ENCODE results near the gene TRIM71.
"Not testable (repeated sequence)": the region's sequence is repeated elsewhere in the genome, so short reads cannot be mapped to it uniquely, and the experiment has no call there.

Gene TRIM71

DNA sequence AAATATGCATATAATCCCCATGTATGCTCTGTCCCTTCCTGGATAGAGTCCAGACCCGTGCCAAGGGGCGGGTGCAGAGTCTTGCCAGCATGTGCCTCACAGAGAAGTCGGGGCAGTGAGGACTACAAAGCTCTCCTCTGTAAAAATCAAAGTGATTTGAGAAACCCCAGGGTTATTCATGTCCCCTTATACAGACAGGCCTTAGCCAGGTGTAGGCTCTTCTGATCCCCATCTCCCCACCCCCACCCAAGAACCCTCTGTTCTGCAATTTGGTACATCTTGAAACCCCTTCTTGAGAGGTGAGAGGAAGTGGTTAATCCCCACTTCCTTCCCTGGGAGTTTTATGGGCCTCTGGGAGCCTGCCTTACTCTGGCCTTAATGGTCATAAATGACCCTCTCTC lies 24.7 kb downstream of the TRIM71 start:
- FAIRE-seq (no peak), DNase-seq (ENCODE audit: low spot score) (no peak)

DNA sequence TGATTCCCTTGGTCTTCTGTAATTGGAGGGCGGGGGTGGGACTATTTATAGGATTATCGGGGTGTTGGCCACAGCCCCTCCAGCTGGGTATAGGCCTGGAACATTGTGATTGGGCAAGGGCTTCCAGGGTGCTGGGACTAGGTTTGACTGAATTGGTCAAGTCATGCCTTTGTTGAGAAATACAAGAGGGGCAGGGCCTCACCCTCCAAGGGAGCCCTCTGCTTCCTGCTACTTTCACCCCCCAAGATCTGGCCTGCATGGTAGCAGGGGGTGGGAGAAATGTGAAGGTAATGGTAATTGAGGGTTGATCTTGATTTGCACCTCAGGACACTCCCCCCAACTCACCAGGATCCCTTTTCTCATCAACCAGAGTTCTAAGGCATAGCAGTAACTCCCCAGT lies 25.2 kb downstream of the TRIM71 start:
- FAIRE-seq (no peak), DNase-seq (ENCODE audit: low spot score) (no peak)

DNA sequence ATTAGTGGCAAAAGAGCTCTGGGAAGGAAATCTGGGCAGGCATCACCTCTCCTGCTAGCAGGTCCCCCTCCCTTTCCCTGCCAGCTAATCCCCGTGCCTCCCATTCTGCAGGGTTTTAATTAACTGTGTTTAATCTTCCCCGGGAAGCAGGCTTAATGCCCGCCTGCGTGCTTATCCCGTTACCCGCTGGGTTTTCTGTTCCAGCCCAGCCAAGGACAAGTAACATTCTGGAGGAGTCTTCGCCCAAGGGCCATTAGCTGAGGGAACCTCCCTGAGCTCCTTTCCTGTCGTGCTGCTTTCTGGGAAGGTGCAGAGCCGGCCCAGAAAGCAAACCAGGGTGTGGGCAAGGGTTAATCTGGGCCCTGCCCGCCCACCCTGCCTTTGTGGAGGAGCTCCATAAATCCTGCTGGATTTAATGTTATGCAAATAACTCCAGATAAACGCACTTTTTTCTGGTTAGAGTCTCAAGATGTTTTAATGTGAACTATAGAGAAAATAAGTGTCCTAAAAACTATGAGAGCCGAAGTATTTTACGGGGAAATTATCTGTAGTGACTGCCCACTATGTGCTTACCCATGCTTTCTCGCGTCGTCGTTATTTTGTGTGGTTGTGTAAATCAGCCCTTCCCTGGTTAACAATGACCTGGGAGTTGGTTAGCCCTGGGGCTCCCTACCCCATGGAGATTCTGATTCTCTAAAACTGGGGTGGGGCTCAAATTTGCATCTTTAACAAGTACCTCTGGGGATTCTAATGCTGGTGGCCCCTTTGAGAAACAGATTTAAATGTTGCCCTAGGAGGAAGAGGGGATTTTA lies 25.9 kb downstream of the TRIM71 start:
- DNase-seq (ENCODE audit: low spot score) (no peak), FAIRE-seq (no peak)

DNA sequence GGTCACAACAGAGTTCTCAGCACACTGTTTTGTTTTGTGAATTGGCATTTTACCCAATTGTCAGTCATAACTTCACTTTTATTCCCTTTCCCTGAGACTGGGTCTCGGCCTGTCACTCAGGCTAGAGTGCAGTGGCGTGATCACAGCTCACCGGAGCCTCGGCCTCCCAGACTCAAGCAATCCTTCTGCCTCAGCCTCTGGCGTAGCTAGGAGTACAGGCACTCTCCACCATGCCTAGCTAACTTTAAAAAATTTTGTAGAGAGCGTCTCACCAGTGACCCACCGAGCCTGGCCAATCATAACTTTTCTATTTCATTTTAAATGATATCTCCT lies 26.5 kb downstream of the TRIM71 start:
- no peak for FAIRE-seq
- DNase-seq (ENCODE audit: low spot score) = no peak

DNA sequence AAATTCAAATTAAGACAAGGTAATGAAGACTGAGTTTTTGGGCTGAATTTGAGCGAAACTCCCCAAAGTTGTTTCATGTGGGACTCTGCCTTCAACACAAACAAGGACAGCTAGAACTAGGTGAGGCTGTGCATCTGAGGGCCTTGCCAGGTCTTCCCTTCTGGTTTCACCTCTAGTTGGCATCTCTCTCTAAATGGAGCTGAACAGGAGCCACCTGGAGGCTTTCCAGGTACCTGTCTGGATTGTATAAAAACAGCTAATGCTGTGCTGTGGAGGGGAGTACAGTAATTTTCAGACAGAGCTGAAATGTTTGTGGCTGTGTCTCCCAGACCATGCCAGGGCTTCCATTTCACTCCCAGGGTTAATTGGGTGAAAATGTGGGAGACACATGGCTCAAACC lies 27.1 kb downstream of the TRIM71 start:
- no peak for DNase-seq (ENCODE audit: low spot score)
- FAIRE-seq = no peak

DNA sequence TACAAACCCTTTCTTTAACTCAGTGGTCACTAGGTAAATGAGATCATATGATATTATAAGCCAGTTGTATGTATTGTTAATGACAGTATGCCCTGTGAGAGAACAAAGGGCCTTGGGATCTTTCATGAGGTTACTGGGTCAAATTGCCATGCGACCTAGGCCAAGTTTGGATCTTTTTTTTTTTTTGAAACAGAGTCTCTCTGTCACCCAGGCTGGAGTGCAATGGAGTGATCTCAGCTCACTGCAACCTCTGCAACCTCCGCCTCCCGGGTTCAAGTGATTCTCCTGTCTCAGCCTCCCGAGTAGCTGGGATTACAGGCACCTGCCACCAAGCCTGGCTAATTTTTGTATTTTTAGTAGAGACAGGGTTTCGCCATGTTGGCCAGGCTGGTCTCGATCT lies 27.7 kb downstream of the TRIM71 start:
- FAIRE-seq; DNase-seq (ENCODE audit: low spot score): not testable (repeated sequence)

DNA sequence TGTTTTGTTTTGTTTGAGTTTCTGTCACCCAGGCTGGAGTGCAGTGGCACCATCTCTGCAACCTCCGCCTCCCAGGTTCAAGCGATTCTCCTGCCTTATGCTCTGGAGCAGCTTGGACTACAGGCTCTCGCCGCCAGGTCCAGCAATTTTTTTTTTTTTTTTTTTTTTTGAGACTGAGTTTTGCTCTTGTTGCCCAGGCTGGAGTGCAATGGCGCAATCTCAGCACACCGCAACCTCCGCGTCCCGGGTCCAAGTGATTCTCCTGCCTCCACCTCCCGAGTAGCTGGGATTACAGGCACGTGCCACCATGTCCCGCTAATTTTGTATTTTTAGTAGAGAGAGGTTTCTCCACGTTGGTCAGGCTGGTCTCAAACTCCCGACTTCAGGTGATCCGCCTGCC lies 29.2 kb downstream of the TRIM71 start:
- DNase-seq (ENCODE audit: low spot score); FAIRE-seq: not testable (repeated sequence)

DNA sequence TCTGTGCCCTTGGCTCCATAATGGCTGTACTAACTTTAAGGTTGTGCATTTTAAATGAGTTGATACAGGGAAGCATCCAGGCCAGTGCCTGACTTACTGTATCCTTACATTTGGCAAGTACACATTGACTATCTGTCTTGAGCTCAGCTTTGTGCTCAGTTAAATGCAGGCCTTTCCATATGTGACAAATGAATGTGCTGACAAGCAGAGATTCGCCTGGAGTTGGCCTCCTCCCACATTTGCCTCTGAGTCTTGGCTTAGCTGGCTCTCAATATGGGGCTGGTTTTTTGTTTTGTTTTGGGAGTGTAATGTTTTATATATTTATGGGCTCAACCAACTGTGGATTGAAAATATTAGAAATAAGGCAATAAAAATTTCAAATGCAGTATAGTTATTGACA lies 29.7 kb downstream of the TRIM71 start:
- FAIRE-seq (no peak), DNase-seq (ENCODE audit: low spot score) (no peak)

DNA sequence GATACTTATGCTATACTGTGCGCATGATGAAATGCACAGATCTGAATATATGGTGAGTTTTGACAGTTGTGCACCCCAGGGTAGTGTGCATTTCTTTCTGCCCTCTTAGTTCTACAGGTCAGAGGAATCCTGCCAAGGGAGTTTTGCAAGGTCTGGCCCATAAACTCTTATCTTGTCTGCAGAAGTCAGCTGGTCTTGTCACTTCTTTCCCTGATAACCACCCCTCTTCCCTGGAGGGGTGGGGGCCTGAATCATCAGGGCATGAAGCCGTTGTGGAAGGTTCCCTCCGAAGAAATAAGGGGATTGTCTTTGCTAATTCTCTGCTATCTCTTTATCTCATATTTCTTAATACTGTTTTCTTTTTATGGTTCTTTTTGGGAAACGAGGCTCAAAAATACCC lies 30.4 kb downstream of the TRIM71 start:
- no peak for DNase-seq (ENCODE audit: low spot score)
- no peak for FAIRE-seq

DNA sequence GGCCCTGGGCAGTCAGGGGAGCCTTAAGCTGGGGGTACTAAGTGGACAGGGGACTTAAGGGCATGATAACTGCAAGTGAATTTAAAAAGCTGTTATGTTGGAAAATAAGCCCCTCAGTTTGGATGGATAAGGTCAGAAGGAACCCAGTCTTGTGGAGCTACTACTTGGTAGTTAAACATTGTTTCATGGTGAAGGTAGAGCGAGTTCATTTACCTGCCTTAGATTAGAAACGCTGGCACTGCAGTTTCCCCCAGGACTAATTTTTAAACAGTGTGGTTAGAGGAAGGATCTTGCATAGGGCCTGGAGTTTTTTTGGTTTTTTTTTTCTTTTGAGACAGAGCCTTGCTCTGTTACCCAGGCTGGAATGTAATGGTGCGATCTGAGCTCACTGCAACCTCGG lies 31.2 kb downstream of the TRIM71 start:
- FAIRE-seq = no peak
- DNase-seq (ENCODE audit: low spot score) = no peak

DNA sequence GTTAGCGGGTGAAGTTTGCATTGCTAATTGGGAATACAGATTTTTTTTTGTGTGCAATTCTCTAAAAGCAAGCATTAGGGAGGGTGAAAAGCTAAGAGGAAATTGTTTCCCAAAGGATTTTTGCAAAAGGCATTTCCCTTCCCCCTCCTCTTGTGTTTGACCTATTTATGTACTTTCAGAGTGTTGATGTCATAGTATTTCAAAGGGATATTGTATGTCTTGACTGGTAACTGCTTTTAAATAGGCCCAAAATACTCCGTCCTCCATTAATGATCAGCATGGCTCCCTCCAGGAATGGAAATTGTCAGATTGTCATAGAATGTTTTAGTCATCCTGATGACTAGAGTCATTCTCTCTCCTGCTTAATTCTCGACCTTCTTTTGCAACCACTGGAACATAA lies 32.4 kb downstream of the TRIM71 start:
- no peak for DNase-seq (ENCODE audit: low spot score)
- FAIRE-seq = no peak

DNA sequence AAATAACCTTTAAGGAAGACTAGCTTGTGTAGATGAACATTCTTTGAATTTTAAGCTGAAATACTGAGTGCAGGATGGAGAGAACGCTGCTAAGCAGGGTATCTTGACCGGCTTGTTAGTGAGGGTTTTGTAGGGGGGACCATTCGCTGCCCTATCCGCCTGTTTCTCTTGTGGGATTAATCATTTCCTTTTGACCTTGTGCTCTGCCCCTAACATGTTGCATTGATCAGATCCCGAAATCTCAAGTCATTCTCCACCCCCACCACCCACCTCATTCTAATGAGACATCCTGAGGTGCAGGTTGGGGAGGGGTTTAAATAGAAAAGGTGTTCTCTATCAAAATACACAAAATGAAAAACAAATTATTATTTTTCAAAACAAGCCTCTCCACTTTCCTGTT lies 32.8 kb downstream of the TRIM71 start:
- FAIRE-seq = no peak
- no peak for DNase-seq (ENCODE audit: low spot score)

DNA sequence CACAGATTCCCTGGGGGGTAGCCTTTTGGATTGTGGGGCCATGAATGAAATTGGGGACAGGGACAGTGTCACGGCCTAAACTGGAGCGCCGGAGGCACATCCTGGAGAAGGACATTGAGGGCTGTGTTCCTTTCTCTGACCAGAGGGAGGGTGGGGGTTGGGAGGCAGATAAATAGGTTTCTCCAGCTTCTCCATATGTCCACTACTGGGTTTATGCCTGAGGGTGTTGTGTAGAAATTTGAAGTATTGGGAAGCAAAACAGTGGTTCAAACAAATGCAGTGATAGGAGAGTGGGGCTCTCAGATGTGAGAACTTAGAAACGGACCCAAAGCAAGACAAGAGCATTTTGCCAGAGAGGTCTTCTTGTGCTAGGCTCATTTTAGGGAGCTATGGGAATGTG lies 34.3 kb downstream of the TRIM71 start:
- FAIRE-seq = no peak
- DNase-seq (ENCODE audit: low spot score) = no peak

DNA sequence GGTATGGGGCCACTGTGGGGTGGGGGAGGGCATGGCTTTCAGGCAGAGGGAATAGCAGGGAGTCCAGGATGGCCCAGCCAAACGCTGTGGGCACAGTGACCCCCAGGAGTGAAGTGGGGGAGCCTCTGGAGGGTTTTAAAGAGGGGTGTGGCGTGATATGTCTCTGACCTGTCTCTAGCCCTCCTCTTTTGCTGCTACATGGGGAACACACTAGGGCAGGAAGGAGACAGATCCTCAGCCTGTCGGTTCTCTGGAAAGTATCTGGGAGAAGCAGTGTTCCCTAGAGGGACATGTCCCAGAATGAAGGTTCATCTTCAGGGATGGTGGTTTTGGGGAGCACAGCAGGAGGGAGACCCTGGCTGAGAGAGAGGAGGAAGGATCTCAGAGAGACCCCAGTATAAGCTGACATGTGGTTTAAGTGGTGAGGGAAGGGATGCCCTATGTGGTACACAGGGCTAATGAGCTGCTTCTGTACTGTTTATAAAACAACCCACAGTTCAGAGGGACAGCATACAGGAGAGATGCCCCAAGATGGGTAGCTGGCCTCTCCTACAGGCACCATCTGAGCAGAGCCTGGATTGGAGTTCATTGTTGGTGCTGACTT lies 37.7 kb downstream of the TRIM71 start:
- FAIRE-seq (no peak), DNase-seq (ENCODE audit: low spot score) (no peak)

DNA sequence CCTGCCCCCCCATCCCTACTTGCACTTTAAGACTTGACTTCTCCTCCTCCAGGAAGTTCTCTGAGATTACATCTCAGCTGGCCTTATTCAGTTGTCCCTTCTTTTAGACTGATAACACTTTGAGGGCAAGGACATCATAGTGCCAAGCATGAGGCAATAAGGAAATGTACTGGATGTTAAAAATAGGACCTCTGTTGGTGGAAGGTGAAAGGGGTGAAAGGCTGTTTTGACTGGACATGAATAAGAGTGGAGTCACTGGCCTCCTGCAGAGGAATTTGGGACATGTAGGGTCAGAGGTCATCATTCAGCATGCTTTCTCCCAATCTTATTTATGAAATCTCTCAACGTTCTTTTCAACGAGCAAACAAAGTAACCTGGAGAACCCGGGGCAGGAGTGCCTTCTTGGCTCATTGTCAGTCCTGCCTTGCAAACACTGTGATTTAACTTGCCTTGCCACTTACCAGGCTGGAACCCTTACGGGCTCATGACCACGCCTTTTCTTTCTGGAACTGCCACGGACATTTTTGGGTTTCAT lies 38.6 kb downstream of the TRIM71 start:
- DNase-seq (ENCODE audit: low spot score) (no peak), FAIRE-seq (no peak)

DNA sequence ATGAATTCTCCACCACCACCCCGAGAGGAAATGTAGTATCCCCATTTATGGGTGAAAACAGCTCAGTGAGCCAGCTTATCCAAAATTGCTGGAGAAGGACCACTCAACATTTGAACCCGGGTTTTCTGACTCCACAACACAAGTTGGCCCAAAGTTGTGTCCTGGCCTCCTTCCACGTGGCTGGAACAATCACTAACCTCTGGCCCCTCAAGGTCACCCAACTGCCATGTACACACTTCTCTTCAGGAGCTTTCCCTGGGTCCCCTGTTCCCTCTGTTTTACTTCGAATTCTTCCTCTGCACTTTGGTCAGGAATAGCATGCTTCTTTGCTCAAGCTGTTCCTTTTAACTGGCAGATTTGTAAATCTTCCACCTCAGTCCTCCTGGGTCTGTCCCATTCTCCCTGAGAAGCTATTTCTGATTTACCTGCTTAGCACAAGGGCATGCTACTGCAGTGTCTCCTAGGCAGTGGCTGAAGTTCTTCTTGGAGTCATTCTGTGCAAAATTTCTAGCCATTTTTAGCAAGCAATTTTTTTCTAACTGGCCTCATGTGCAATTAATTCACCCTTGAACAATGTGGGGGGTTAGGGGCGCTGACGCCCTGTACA lies 39.2 kb downstream of the TRIM71 start:
- no peak for DNase-seq (ENCODE audit: low spot score)
- no peak for FAIRE-seq

DNA sequence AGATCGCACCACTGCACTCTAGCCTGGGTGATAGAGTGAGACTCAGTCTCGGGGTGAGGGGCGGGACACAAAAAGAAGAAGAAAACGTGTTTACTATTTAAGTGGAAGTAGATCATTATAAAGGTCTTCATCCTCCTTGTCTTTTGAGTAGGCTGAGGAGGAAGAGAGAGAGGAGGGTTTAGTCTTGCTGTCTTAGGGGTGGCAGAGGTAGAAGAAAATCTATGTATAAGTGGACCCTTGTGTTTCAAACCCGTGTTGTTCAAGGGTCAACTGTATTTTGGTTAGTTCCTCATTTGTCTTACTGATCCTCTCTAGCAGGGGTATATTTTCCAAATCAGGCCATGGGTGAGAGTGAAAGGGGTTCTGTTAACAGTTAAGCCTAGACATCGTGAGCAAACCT lies 40.1 kb downstream of the TRIM71 start:
- DNase-seq (ENCODE audit: low spot score) = no peak
- no peak for FAIRE-seq

DNA sequence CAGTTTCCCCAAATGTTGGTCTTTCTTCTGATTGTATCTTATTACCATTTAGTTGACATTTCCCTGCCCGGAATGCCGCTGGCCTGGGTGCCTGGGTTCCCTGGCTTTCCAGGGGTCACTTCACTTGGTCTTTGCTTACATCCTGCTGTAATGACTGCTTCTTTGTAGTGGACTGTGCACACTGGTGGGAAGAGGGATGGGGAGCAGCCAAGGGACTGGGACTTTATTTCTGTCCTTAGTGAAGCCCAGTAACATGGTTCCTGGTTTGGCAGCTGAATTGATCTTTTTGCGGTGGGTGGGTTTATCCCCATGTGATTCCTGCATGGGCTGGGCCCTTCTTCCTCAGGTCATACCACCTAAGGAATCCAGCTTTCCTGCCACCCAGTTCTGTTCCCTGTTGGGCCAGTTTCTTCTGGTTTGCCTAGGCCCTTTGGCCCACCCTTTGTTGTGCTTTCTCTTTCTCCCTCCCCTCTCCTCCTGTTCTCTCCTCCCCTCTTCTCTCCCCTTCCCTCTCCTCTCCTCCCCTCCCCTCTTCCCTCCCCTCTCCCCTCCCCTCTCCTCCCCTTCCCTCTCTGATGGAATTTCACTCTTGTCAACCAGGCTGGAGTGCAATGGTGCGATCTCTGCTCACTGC lies 41.9 kb downstream of the TRIM71 start:
- no peak for FAIRE-seq
- DNase-seq (ENCODE audit: low spot score) = no peak

DNA sequence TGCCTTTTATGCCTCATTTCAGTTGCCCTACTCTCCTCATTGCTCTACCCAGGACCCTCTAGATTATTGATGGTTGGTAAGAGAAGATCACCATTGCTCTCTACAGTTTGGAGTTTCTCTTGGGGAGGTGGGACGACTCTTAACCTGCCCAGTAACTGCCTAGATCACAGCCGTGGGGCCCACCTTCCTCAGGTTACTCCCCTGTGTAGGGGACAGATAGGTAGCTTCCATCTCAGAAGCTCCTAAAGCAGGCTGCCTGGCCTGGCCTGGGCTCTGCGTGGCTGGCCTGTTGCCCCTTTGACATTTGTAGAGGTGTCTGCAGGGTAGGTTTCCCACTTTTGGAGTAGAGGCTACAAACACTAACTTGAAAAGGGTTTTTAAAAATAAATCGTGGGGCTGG lies 42.7 kb downstream of the TRIM71 start:
- DNase-seq (ENCODE audit: low spot score) (no peak), FAIRE-seq (no peak)

DNA sequence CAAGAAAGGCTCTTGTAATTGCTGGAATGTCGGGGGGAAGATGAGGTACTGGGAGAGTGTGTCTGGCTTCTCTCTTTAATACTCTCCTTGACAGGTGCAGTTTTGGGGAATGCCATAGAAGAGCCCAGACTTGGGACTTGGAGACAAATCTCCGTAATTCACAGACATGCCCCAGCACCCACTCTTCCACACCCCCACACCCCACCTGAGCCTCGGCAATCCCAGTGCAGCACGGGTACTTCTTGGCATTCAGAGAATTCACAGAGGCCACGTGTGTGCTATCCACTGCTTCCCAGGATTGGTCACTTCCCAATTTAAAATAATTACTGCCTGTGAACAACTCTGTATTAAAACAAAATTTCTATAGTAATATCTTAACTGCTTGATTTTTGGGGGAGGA lies 43.9 kb downstream of the TRIM71 start:
- FAIRE-seq (no peak), DNase-seq (ENCODE audit: low spot score) (no peak)

DNA sequence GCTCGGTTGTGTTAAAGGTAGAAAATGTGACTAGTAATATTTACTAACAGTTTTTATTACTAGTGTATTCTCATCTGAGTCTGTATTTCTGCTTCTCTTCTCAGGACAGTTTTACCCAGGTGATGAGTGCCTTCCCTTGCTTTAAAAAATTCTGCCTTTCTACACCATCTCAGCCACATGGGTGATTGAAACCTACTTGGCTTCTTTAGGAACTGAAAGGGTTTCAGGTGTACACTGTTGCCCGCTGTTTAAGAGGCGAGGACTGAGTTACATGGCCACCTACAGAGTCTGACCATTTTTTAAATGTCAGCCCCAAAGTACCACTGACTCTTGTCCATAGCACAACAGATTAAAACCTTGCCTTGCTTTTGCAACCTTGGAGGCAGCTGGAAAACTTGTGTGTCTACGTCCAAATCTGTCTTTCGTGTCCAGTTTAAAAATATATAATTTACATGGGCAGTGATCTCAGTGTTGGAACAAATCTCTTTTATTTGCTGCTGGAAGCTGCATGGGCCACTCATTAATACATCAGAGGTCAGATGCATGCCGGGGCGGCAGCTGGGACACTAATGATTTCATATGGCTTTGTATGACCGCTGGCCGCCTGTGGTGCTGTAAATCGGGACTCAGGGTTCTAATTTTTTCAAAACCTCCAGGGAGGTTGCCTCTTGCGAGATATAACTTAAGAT lies 44.6 kb downstream of the TRIM71 start:
- FAIRE-seq (no peak), DNase-seq (ENCODE audit: low spot score) (no peak)

All from urothelium cell line (cell line).